Measurements from ENCODE around the gene TMEM120A. TPM values are rescaled to one million over a fixed set of nuclear protein-coding genes. Genes with fewer than 3 reads are reported as not detected.
A peak's percentile ranks its signal among the peaks of the same experiment; 100 is the strongest.

TMEM120A gene
- total RNA-seq, 1 donor from 2014 or later = 138 TPM

GRCh38 chr7:75983471-75984129, 10.8 kb downstream of the TMEM120A start:
- no peak for DNase-seq (ENCODE audit: low spot score)
- intact Hi-C loops (cut with DNase I) = no loop called here

- DNase-seq (ENCODE audit: low spot score) = no peak
- intact Hi-C loops (cut with DNase I) = no loop called here
Measured at GRCh38 chr7:75982306-75983064, 11.9 kb downstream of the TMEM120A start.

- no peak for DNase-seq (ENCODE audit: low spot score)
- intact Hi-C loops (cut with DNase I) = no loop called here
Measured at GRCh38 chr7:75981453-75982305, 12.7 kb downstream of the TMEM120A start.

GRCh38 chr7:75981203-75981452, 13.3 kb downstream of the TMEM120A start:
- no peak for DNase-seq (ENCODE audit: low spot score)
- intact Hi-C loops (cut with DNase I) = no loop called here

DNA sequence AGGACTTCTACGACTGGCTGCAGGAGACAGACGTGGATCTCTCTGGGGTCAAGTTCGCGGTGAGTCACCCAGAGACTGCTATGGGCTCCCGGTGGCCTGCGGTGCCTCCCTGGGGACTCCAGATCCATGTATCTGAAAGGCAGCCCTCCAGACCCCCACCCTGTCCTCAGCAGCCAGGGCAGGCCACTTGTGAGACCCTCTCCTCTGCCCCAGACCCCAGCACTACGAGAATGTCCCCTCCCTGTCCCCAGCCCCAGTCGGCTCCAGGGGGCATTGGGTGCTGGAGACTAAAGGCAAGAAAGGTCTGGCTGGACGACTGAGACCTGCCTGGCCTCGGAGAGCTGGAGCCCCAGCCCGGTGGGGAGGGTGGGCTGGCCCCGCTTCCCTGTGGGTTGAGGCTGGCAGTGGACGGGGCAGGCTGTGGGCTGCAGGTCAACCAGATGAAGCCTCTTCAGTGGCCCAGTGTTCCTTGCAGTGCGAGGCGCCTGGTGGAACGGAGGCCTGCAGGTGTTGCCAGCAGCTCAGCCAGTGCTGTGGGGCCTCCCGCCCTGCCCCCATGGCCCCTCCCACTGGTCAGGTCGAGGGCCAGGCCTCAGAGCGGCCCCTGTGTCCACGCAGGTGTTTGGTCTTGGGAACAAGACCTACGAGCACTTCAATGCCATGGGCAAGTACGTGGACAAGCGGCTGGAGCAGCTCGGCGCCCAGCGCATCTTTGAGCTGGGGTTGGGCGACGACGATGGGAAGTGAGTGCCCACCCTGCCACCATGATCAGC, 13.8 kb downstream of the TMEM120A start:
- no peak for DNase-seq (ENCODE audit: low spot score)
- intact Hi-C loops (cut with DNase I) = no loop called here

GRCh38 chr7:75979759-75980429, 14.5 kb downstream of the TMEM120A start:
- intact Hi-C loops (cut with DNase I) = no loop called here
- no peak for DNase-seq (ENCODE audit: low spot score)

GRCh38 chr7:75977743-75978142, 16.7 kb downstream of the TMEM120A start:
- no peak for DNase-seq (ENCODE audit: low spot score)
- intact Hi-C loops (cut with DNase I) = no loop called here

GRCh38 chr7:75971961-75972763, 22.2 kb downstream of the TMEM120A start:
- no peak for DNase-seq (ENCODE audit: low spot score)
- intact Hi-C loops (cut with DNase I) = no loop called here

GRCh38 chr7:75971309-75971960, 23.0 kb downstream of the TMEM120A start:
- DNase-seq (ENCODE audit: low spot score) = no peak
- intact Hi-C loops (cut with DNase I) = no loop called here

- DNase-seq (ENCODE audit: low spot score) = no peak
- intact Hi-C loops (cut with DNase I) = loop anchor here (2.0 to 5.0 kb wide), 3 partner anchors 25 to 93 kb away; partner anchors contain the start of genes POR, RHBDD2 and TMEM120A
Measured at GRCh38 chr7:75969704-75970498, 24.5 kb downstream of the TMEM120A start.

GRCh38 chr7:75969182-75969581, 25.2 kb downstream of the TMEM120A start:
- no peak for DNase-seq (ENCODE audit: low spot score)
- intact Hi-C loops (cut with DNase I) = loop anchor here (2.0 to 5.0 kb wide), 3 partner anchors 26 to 92 kb away; partner anchors contain the start of genes POR, RHBDD2 and TMEM120A

- intact Hi-C loops (cut with DNase I) = loop anchor here (2.0 to 5.0 kb wide), 3 partner anchors 26 to 91 kb away; partner anchors contain the start of genes POR, RHBDD2 and TMEM120A
- DNase-seq (ENCODE audit: low spot score) = no peak
Measured at GRCh38 chr7:75968561-75969001, 25.8 kb downstream of the TMEM120A start.

- intact Hi-C loops (cut with DNase I) = loop anchor here (2.0 to 5.0 kb wide), 3 partner anchors 27 to 91 kb away; partner anchors contain the start of genes POR, RHBDD2 and TMEM120A
- DNase-seq (ENCODE audit: low spot score) = no peak
Measured at GRCh38 chr7:75968012-75968411, 26.4 kb downstream of the TMEM120A start.

DNA sequence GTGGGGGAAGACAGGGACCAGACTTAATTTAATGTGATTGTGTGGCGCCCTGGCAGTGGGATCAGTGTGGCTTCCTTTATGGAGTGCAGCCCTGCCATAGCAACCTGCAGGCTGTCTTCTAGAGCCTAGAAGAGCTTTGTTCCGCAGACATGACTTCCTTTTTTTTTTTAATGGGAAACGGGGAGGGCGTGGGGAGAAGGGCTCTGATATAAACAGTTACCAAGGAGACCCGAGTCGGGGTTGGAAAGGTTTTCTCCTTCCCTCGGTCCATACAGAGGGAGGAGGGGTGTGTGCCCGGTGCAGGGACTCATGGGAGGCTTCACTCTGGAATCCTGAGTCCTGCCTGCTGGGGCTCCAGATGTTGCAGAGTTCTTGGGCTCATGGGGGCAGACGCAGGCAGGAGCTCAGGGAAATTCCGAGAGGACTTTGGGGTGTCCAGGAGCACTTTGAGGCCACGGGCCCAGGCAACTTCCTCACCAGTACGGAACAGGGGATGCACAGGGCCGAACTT, 26.9 kb downstream of the TMEM120A start:
- intact Hi-C loops (cut with DNase I) = loop anchor here (5.0 kb wide), 2 partner anchors 50 to 90 kb away; partner anchors contain the start of genes POR and RHBDD2

GRCh38 chr7:75967055-75967454, 27.3 kb downstream of the TMEM120A start:
- intact Hi-C loops (cut with DNase I) = loop anchor here (5.0 kb wide), 2 partner anchors 50 to 90 kb away; partner anchors contain the start of genes POR and RHBDD2
- DNase-seq (ENCODE audit: low spot score) = peak; percentile 51

More for the DNA sequence above, 26.9 kb downstream of the TMEM120A start:
- DNase-seq (ENCODE audit: low spot score) = no peak

Data from cardiac septum (tissue), 1 donor.